Mucosa of rectum (tissue), 2 donors: Measurements from ENCODE around the gene SLC4A1.

Source experiments
- H3K27ac ChIP-seq, 2 donors: one replicate each; pipeline ENCODE4 v1.7.0; 2013; ENCODE audit warnings: inconsistent platforms in 2 of 2, low read depth in 2 of 2, low read length in 2 of 2
- H3K27me3 ChIP-seq, 2 donors: one replicate each; pipeline ENCODE4 v1.7.0; 2013; ENCODE audit warnings: low read length in 2 of 2; ENCODE audit not compliant: control insufficient read depth in 2 of 2, insufficient read depth in 2 of 2
- H3K36me3 ChIP-seq, 2 donors: one replicate each; pipeline ENCODE4 v1.7.0; 2013; ENCODE audit warnings: low read length in 2 of 2; ENCODE audit not compliant: control insufficient read depth in 2 of 2, insufficient read depth in 2 of 2
- H3K4me1 ChIP-seq, 2 donors: one replicate each; pipeline ENCODE4 v1.7.0; 2013; ENCODE audit warnings: low read length in 2 of 2, mild to moderate bottlenecking in 1 of 2; ENCODE audit not compliant: control insufficient read depth in 2 of 2, insufficient read depth in 2 of 2
- H3K4me3 ChIP-seq, 2 donors: one replicate each; pipeline ENCODE4 v1.7.0; 2013; ENCODE audit warnings: low read length in 2 of 2
- H3K9ac ChIP-seq, 2 donors: one replicate each; pipeline ENCODE4 v1.7.0; 2013; ENCODE audit warnings: low read length in 2 of 2, low read depth in 1 of 2, mild to moderate bottlenecking in 1 of 2
- H3K9me3 ChIP-seq, 2 donors: one replicate each; pipeline ENCODE4 v1.7.0; 2013; ENCODE audit warnings: low read length in 2 of 2; ENCODE audit not compliant: control insufficient read depth in 2 of 2
- donor health status: healthy.
- donor health status: Normal muscosa, but diverticular disease.

SLC4A1 gene

GRCh38 chr17:44258811-44259351 lies 9.1 kb downstream of the SLC4A1 start:
- no peaks in the 10 kb centered on the region for H3K27me3 ChIP-seq
- H3K9ac ChIP-seq, result no peak overlapping the region
- H3K4me3 ChIP-seq, result no peak overlapping the region
- H3K27ac ChIP-seq, result no peak overlapping the region
- no peaks in the 10 kb centered on the region for H3K36me3 ChIP-seq
- no peaks in the 10 kb centered on the region for H3K4me1 ChIP-seq
- no peaks in the 10 kb centered on the region for H3K9me3 ChIP-seq

DNA sequence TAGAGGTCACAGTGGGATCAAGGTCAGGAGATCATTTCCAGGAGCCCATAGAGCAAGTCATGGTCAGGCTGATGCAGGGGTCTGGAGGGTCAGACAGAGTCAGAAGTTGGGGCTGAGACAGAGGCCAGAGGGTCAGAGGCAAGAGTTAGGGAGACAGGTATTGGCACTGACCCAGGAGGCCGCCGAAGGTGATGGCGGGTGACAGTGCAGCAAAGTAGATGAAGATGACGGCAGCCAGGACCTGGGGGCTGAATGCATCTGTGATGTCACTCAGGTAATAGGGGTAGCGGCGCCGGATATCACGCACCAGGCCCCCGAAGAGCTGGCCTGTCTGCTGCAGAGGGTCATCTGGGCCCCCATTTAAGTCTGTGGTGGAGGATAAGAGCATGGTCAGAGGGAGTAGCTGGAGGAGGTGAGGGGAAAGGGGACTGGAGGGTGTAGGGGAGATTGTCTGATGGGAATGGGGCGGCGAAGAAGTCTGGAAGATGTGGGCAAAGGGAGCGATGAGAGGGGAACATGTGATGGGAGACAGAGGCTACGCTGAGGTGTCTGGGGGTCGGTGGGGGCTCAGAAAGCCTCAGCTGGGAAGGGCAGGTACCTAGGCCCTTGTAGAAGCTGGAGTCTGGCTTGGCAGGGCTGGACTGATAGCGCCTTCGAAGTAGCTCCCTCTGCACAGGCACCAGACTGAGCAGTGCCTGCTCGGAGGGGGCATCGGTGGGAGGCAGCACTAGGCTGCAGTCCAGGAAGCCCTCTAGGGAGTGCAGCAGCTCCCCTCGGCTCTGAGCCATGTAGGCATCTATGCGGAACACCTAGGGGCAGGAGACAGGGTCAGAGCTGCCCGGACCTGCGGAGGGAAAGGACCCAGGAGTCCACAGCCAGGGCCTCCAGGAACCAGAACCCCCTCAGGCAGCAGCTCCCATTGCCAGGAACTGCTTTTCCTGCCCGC lies 9.8 kb downstream of the SLC4A1 start:
- Histone ChIP-seq H3K9me3 (no peaks in the 10 kb centered on the region), H3K27me3 (no peaks in the 10 kb centered on the region), H3K36me3 (no peaks in the 10 kb centered on the region), H3K4me3 (no peak overlapping the region), H3K9ac (no peak overlapping the region), H3K27ac (no peak overlapping the region), H3K4me1 (no peaks in the 10 kb centered on the region)

DNA sequence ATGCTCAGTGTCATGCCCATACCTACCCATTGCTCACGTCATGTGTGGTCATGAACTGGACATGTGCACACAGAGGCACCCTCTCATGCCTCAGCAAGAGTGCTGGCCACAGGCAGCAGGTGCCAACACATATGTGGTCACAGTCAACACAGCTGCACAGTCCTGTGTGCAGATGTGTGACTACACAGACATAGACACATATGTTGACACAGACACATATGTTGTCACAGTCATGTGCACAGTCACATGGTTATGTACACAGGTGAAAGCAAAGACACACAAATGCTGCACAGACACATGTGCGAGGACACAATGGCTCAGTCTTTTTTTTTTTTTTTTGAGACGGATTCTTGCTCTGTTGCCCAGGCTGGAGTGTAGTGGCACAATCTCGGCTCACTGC lies 11.3 kb downstream of the SLC4A1 start:
- Histone ChIP-seq H3K4me1 (no peaks in the 10 kb centered on the region), H3K9ac (no peak overlapping the region), H3K4me3 (no peak overlapping the region), H3K9me3 (no peaks in the 10 kb centered on the region), H3K27ac (no peak overlapping the region), H3K36me3 (no peaks in the 10 kb centered on the region), H3K27me3 (no peaks in the 10 kb centered on the region)

GRCh38 chr17:44255915-44256314 lies 12.0 kb downstream of the SLC4A1 start:
- H3K27ac ChIP-seq, result no peak overlapping the region
- no peaks in the 10 kb centered on the region for H3K9me3 ChIP-seq
- H3K36me3 ChIP-seq, result no peaks in the 10 kb centered on the region
- no peak overlapping the region for H3K9ac ChIP-seq
- no peak overlapping the region for H3K4me3 ChIP-seq
- H3K4me1 ChIP-seq, result no peaks in the 10 kb centered on the region
- H3K27me3 ChIP-seq, result no peaks in the 10 kb centered on the region

GRCh38 chr17:44254361-44255095 lies 13.4 kb downstream of the SLC4A1 start:
- Histone ChIP-seq H3K9ac (no peak overlapping the region), H3K36me3 (no peaks in the 10 kb centered on the region), H3K9me3 (no peaks in the 10 kb centered on the region), H3K4me1 (no peaks in the 10 kb centered on the region), H3K27me3 (no peaks in the 10 kb centered on the region), H3K27ac (no peak overlapping the region), H3K4me3 (no peak overlapping the region)

GRCh38 chr17:44253006-44253405 lies 14.9 kb downstream of the SLC4A1 start:
- Histone ChIP-seq H3K9ac (no peak overlapping the region), H3K27ac (no peak overlapping the region), H3K27me3 (no peaks in the 10 kb centered on the region), H3K4me1 (peaks cover 0 to 4% of the 10 kb centered on the region in 2 donors), H3K9me3 (no peaks in the 10 kb centered on the region), H3K36me3 (no peaks in the 10 kb centered on the region), H3K4me3 (no peak overlapping the region)

DNA sequence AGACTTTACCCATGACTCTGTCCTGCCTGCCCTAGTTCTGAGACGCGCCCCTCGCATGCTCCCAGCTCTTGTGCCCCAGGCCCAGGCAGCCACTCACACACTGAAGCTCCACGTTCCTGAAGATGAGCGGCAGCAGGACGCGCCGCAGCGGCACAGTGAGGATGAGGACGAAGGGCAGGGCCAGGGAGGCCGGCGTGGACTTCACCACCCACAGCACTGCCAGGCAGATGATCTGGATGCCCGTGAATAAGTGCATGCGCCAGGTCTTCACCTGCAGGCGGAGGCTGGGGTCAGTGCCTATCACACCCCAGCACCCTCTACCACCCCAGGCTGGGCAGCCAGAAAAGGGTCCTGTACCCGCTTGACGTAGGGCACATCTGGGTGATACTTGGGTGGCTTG lies 16.9 kb downstream of the SLC4A1 start:
- Histone ChIP-seq H3K27me3 (no peaks in the 10 kb centered on the region), H3K4me3 (no peak overlapping the region), H3K27ac (no peak overlapping the region), H3K4me1 (peaks cover 1 to 17% of the 10 kb centered on the region in 2 donors), H3K9ac (no peak overlapping the region), H3K36me3 (no peaks in the 10 kb centered on the region), H3K9me3 (no peaks in the 10 kb centered on the region)

- Histone ChIP-seq H3K36me3 (no peaks in the 10 kb centered on the region), H3K9me3 (no peaks in the 10 kb centered on the region), H3K27ac (no peak overlapping the region), H3K4me3 (no peak overlapping the region), H3K4me1 (peaks cover 8 to 24% of the 10 kb centered on the region in 2 donors), H3K9ac (no peak overlapping the region), H3K27me3 (no peaks in the 10 kb centered on the region)
Observed at GRCh38 chr17:44249501-44250246, 18.3 kb downstream of the SLC4A1 start.

- Histone ChIP-seq H3K27ac (no peak overlapping the region), H3K9ac (no peak overlapping the region), H3K36me3 (no peaks in the 10 kb centered on the region), H3K27me3 (no peaks in the 10 kb centered on the region), H3K4me3 (no peak overlapping the region), H3K9me3 (no peaks in the 10 kb centered on the region), H3K4me1 (peaks cover 8 to 24% of the 10 kb centered on the region in 2 donors)
Observed at GRCh38 chr17:44247876-44248736, 19.8 kb downstream of the SLC4A1 start.
